NCI-H460 (cell line): Measurements from ENCODE around the gene PPP3CA. TPM values are rescaled to one million over a fixed set of nuclear protein-coding genes. Genes with fewer than 3 reads are reported as not detected.

Source experiments
- DNase-seq: peaks from one replicate; pipeline ENCODE4 v3.0.0-alpha.2; 2016; ENCODE audit warnings: low read depth; ENCODE audit errors: extremely low read depth
- total RNA-seq: library from RNA; depleted of rRNA; stranded (reverse); fragments of >200 nt; shearing (Covaris generic); gene quantifications from 2 replicates; pipeline ENCODE4 v1.2.3, GENCODE V29; 2014

The PPP3CA gene
- total RNA-seq, 1 experiment from 2014 or later, result 16.5 TPM

- no peak for DNase-seq
Observed at GRCh38 chr4:101289306-101289705, 58.0 kb downstream of the PPP3CA start.

DNA sequence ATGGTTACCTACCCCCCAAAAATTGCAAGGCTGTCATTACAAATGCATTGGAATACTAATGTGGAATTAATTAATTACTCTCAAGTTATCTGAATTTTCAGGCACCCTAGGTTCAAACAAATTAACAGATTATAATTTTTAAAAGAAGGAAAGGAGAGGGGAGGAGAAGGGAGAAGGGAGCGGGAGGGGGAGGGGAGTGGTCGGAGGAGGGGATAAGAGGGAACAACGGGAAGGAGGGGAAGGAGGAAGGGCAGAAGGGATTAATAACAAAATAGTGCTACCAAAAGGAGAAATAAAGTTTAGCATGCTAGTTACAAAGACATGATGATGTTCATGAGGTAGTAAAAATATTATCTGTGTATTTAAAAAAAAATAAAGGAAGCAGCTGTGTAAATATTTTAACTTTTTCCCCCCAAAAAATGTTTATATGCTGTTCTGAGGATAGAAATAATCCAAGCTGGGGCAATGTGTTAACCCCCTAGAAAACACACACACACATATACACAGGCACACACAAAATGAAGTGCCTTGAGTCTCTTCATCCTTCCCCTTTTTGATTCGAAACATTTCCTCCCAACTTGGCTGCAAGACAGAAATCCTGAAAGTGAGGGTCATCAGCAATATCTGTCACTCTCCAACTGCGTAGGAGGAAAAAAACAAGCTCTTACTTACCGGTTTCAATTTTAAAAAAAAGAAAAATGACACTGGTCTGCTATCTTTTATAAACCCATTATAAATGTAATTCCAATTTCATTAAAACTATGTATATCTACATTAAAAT, 58.8 kb downstream of the PPP3CA start:
- DNase-seq, result no peak

DNA sequence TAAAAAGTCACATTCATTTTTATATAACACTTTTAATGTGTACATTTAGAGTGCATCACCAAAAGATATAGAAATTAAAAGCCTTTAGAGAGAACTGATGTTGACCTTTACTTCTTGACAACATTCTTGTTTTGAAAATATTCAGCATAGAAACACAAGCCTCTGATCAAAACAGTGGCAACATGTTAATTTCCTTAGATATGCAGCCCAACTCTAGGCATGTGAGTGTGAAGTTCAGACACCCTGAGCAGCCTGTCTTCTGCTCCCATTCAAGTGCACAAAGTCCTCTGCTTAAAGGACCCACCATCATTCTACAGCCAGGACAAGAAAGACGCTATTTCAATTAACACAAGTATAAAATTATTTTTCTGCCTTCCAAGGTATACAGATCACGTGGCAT, 60.0 kb downstream of the PPP3CA start:
- DNase-seq, result no peak

GRCh38 chr4:101286663-101287062, 60.7 kb downstream of the PPP3CA start:
- no peak for DNase-seq

DNA sequence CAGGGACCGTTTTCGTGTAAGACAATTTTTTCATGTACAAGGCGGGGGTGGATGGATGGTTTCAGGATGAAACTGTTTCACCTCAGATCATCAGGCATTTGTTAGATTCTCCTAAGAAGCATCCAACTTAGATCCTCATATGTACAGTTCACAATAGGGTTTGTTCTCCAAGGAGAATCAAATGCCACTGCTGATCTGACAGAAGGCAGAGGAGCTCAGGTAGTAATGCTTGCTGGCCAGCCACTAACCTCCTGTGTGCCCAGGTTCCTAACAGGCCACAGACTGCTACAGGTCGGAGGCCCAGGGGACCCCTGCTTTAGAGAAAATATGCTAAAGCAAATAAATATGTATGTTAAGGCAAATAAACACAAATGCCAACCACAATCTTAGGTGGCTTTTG, 61.3 kb downstream of the PPP3CA start:
- no peak for DNase-seq

DNA sequence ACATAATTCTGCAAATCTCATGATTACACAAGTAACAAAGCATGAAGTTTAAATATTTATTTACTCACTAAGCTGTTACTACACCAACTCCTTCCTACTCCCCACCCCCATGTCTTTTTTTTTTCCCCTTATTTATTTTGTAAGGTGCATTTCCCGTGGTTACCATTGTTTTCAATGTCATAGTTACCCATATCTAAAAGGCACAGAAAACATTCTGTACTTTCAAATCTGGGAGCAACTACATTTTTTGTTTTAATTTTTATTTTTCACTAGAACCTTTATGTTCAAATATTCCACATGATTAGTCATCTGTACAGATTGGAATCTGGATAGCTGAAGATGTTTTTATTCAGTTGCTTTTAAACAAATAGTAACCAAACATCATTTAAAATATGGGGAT, 62.8 kb downstream of the PPP3CA start:
- no peak for DNase-seq

DNA sequence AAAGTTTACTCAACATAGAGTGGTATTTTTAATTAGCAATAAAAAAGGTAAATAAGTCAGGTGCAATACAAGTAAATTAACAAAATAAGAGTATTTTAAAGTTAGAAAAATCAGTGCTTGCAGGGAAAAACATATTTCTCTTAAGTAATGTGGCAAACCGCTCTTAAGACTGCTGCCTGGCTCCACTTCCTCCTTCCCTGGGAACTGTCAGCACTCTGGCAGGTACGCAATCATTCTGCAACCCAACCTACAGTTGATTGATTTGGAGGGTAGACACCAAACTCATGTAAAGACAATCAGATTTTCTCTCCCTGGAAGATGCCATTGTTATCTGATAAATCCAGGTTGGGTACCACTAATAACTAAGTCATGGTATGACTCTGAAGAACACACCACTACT, 63.9 kb downstream of the PPP3CA start:
- DNase-seq, result no peak

GRCh38 chr4:101282076-101282844, 65.1 kb downstream of the PPP3CA start:
- no peak for DNase-seq

- DNase-seq, result no peak
Observed at GRCh38 chr4:101280866-101281600, 66.3 kb downstream of the PPP3CA start.

DNA sequence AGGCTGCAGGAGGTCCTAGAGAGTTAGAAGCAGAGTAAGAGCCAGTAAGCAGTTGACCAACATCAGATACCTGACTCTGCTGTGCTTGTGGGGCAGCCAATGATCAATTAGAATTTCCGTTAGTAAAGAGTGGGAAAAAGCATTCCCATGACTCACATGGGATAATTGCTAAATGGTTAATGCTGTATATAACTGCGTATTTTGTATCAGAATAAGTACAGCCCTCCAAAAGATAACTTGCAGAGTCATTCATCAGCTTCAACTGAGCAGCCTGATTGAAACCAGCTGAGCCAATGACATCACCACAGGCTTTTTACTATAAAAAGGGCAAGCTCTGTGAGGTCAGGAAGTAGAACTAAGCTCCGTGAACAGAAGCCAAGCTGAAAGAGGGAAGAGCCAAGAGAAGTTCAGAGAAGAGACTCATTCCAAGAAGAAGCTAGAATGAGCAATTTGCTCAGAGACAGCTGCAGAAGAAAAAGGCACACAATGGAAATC, 67.9 kb downstream of the PPP3CA start:
- no peak for DNase-seq

DNA sequence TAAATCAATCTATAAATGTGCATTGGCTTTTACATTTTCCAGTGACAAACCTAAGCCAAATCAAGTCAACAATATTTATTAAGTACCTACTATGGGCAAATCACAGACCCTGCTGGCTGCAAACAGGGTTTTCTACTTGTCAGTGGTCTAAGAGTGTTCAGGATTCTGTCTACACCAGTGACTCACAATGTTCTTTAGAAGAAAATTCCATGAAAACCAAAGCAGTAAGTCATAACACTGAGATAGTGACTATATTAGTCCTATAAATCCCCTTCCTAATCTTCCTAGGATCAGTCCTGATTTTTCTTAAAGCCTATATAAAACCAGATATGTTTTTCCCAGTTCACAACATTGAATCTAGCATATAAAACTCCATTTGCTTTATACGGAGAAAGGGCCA, 69.7 kb downstream of the PPP3CA start:
- DNase-seq, result no peak

DNA sequence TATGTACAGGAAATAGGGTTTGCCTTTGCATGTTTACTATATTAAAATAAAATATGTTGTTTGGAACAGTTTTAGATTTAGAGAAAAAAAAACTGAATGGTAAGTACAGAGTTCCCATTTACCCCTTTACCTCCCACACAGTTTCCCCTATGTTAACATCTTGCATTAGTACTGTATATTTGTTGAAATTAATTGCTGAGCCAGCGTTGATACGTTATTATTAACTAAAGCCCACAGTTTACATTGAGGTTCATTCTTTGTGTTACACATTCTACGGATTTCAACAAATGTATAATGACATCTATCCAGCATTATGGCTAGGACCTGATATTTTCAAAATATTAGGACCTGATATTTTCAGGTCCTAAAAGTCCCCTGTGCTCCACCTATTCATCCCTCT, 70.7 kb downstream of the PPP3CA start:
- no peak for DNase-seq

- no peak for DNase-seq
Observed at GRCh38 chr4:101274888-101275752, 72.2 kb downstream of the PPP3CA start.

DNA sequence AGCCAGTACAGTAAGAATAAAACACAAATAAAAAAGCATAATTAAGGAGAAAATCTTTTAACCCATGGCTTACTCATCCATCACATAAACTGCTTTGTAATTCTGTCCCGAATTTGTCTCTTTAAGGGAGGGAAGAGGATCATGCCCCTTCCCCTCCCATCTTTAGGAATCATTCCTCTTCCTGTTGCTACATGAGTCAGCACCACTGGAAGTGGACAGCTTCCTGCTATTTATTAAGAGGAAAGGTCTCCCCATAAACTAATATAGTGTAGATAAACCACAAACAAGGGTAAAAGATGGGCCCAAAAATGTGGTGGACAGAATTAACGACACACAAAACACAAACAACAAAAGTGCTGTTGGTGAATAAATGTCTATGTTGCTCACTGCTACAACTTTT, 75.8 kb downstream of the PPP3CA start:
- no peak for DNase-seq

DNA sequence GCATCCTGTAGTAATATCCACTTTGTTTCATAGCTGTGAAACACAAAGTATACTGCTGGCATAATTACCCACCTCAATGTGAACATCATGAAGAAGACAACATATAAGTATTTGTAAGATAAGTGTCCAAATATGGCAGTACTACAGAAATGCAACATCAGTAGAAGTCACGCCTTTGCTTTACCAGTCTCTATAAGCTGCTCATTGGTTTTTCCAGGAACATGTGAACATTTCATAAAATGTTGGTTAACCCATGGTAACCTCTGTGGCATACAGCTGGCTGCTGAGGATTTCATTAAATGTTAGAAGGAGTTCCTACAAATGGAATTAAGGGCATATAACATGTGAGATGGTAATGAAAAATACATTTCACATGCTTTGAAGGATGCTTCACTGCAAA, 77.6 kb downstream of the PPP3CA start:
- no peak for DNase-seq

- DNase-seq, result no peak
Observed at GRCh38 chr4:101265816-101266172, 81.5 kb downstream of the PPP3CA start.

GRCh38 chr4:101264993-101265815, 82.1 kb downstream of the PPP3CA start:
- no peak for DNase-seq

GRCh38 chr4:101264512-101264911, 82.8 kb downstream of the PPP3CA start:
- DNase-seq, result no peak

DNA sequence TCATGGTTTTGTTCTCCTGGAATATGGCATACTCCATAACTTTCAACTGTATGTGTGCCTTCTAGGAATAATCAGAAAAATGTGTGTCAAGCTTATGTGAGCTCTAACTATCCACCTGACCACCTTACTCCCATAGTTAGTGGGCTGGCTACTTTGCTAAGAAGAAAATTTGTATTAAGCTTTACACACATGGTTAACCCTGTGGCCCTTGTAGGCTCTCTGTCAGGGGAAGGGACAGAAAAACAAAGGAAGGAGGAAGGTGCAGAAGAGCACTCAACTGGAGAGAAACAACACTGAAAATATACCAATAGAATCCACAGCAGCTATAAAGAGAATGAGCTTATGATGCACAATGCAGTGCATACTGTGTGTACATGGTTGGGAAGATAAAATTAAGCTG, 84.6 kb downstream of the PPP3CA start:
- DNase-seq, result no peak

- DNase-seq, result no peak
Observed at GRCh38 chr4:101259876-101260275, 87.5 kb downstream of the PPP3CA start.
